ENCODE data around the gene SAP25. TPM values are rescaled to one million over a fixed set of nuclear protein-coding genes. Genes with fewer than 3 reads are reported as not detected.

SAP25 gene
- total and polyA plus RNA-seq, 2 experiments from 2014 or later = 3.8 to 4.1 TPM

- Histone ChIP-seq H3K9me2 (ENCODE audit: insufficient read depth) (no peaks in the 10 kb centered on the region), H3K27me3 (ENCODE audit: insufficient read depth) (peaks cover 13% of the 10 kb centered on the region; the same call in 1 of the 2 replicates), H3K4me3 (peak overlapping the region; percentile 30; the same call in 1 of the 2 replicates), H2AFZ (no peak overlapping the region), H3F3A (replicated peaks; ENCODE audit: low read depth) (peaks cover 12% of the 10 kb centered on the region; the same call in 1 of the 2 replicates), H3K27ac (ENCODE audit: low read depth) (peak overlapping the region; percentile 69), H3K79me2 (replicated peaks; ENCODE audit: insufficient read depth) (no peaks in the 10 kb centered on the region), H3K36me3 (ENCODE audit: insufficient read depth) (peaks cover 4% of the 10 kb centered on the region; the same call in 1 of the 2 replicates), H4K20me1 (replicated peaks; ENCODE audit: insufficient read depth) (no peaks in the 10 kb centered on the region), H3K4me1 (ENCODE audit: insufficient read depth) (peaks cover 36% of the 10 kb centered on the region), H3K4me2 (peak overlapping the region; percentile 89)
- Mint-ChIP-seq H3K4me1 (peaks cover 36% of the 10 kb centered on the region), H3K4me3 (peak overlapping the region; percentile 55; the same call in 2 of the 3 replicates), H3K27me3 (ENCODE audit: insufficient read depth, low read depth, poor library complexity) (peaks cover 36% of the 10 kb centered on the region), H3K9me3 (no peaks in the 10 kb centered on the region), H3K27ac (peak overlapping the region; percentile 85), H3K36me3 (ENCODE audit: low read depth) (peaks cover 12% of the 10 kb centered on the region)
- TF ChIP-seq ETS1 (IDR thresholded peaks at IDR 0.05) (no peak), ZNF462 (CRISPR knock-in tag; IDR thresholded peaks at IDR 0.05) (no peak)
- DNase-seq (ENCODE audit: low spot score) (peak; percentile 58), ATAC-seq (no peak)
Observed at GRCh38 chr7:100571829-100572116, 1.9 kb downstream of the SAP25 start.
